Lower leg skin (tissue), 4 donors: Measurements from ENCODE around the gene LMAN1. TPM values are rescaled to one million over a fixed set of nuclear protein-coding genes. Genes with fewer than 3 reads are reported as not detected.
A peak's percentile ranks its signal among the peaks of the same experiment; 100 is the strongest.

Source experiments
- DNase-seq, 2 donors: peaks; one replicate each; pipeline ENCODE4 v3.0.0-alpha.2; 2019; ENCODE audit warnings: low spot score in 2 of 2
- H3K4me3 ChIP-seq: fragments of 200-600 bp; sonication (generic); 2 replicates; pipeline ENCODE4 v1.5.1; 2017; ENCODE audit warnings: mild to moderate bottlenecking, low read depth; ENCODE audit not compliant: poor library complexity, severe bottlenecking
- POLR2A ChIP-seq, 2 donors: fragments of 450-650 bp; IDR thresholded peaks; one replicate each; pipeline ENCODE4 v1.6.1; 2016 to 2017; ENCODE audit warnings: antibody characterized with exemption in 2 of 2, mild to moderate bottlenecking in 1 of 2, moderate library complexity in 1 of 2
- WGBS, 2 donors: methylation state at CpG; one replicate each; pipeline ENCODE4 v1.1.5; 2018; 5-methylcytosine and 5-hydroxymethylcytosine counted together
- intact Hi-C: fragments of 100-400 bp; cut with DNase I; formaldehyde crosslinking; loops from one replicate; pipeline ENCODE4 v1.15.0; 2023; ENCODE audit warnings: low total_unique reads
- total RNA-seq, 4 donors: library from RNA; depleted of rRNA; stranded (reverse); fragments of >200 nt; gene quantifications; one replicate each; pipeline ENCODE4 v1.1.0, GENCODE V29; 2016
- TF ChIP-seq, protein P1 (sequence below), 3 donors: fragments of 450-650 bp; IDR thresholded peaks; one replicate each; pipeline ENCODE4 v1.5.1; 2016; ENCODE audit warnings: antibody characterized with exemption in 3 of 3, mild to moderate bottlenecking in 3 of 3, moderate library complexity in 2 of 3

The LMAN1 gene
- total RNA-seq, 4 donors from 2014 or later: 26.0 to 55.7 (median 36.4) TPM

DNA sequence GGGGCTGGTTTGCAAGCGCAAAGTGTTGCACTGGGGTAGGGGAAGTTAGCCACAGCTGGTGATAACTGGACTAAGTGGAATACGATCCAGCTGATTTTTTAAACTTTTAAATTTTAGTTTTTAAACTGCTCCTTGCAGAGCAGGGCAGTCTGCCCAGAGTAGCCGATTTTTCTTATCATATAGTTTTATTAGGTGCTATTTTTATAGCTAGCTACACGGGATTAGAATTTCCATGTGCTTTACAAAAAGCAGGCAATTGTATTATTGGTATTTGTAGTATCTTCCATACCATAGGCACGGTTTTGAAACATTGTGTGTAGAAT lies 50.2 kb downstream of the LMAN1 start:
- intact Hi-C loops: loop anchor here (2.0 kb wide), 1 partner anchor 94 kb away; no protein-coding TSS in a partner anchor
- H3K4me3 ChIP-seq: no peak overlapping the region
- no peak for DNase-seq
- TF ChIP-seq, protein P1, sequence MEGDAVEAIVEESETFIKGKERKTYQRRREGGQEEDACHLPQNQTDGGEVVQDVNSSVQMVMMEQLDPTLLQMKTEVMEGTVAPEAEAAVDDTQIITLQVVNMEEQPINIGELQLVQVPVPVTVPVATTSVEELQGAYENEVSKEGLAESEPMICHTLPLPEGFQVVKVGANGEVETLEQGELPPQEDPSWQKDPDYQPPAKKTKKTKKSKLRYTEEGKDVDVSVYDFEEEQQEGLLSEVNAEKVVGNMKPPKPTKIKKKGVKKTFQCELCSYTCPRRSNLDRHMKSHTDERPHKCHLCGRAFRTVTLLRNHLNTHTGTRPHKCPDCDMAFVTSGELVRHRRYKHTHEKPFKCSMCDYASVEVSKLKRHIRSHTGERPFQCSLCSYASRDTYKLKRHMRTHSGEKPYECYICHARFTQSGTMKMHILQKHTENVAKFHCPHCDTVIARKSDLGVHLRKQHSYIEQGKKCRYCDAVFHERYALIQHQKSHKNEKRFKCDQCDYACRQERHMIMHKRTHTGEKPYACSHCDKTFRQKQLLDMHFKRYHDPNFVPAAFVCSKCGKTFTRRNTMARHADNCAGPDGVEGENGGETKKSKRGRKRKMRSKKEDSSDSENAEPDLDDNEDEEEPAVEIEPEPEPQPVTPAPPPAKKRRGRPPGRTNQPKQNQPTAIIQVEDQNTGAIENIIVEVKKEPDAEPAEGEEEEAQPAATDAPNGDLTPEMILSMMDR (IDR thresholded peaks at IDR 0.05): no peak
- no peak for TF ChIP-seq POLR2A (IDR thresholded peaks at IDR 0.05)
- 10 to 12% methylated on average over 5 of the region's 5 CpGs for WGBS, 2 donors

DNA sequence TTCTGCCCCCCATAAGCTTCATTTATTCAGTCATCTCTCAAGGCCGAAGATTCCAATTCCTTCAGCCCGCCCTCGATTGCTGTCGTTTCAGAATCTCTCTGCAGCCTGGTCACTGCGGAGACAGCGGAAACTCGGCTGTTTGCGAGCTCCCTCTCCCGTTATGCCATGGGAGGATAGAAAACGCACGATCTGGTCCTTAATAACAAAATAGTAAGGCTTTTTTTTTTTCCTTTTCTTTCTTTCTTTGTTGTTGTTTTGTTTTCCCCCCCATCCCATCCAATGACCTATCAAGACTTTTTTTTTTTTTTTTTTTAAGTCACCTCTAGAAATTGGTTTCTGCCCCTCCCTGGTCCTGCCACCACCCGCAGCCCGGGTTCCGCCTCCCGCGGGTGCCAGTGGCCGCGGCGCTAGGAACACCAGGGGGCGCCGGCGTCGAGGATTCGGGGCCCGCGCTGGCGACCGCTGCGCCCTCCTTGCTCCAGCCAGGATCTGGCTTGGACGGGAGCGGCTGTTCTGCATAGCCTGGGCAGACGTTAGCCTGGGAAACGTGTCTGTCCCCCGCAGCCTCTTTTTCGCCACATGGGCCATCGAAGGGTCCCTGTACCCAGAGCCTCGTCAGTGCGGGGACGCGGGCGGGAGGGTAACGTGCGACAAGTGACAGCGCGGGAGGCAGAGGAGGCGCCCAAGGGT lies 50.7 kb downstream of the LMAN1 start:
- intact Hi-C loops: loop anchor here (2.0 kb wide), 1 partner anchor 94 kb away; no protein-coding TSS in a partner anchor
- no peak overlapping the region for H3K4me3 ChIP-seq
- 2 to 5% methylated on average over 45 to 46 of the region's 46 CpGs for WGBS, 2 donors
- peak; percentile 35 to 92 for DNase-seq
- no peak for TF ChIP-seq POLR2A (IDR thresholded peaks at IDR 0.05)
- TF ChIP-seq, protein P1 (IDR thresholded peaks at IDR 0.05): peak in 1 of 3 donors; percentile 44

DNA sequence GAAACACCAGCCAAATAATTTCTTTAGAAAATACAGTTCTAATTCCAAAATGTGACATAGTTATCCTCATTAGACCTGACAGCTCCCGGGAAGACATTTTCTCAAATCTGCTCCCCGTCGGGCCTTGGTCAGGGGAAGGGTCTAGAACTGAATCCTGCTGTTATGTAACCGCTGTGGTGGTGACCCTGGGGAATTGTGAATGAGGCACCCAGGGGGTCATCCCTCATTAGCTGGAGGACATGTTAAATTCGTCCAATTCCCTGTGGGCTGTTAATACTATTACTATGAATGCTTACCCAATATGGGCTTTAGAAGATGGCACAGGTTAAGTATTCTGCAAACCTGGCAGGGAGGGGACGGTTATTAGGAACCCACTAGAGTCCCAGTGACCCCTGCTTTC lies 52.4 kb downstream of the LMAN1 start:
- 85 to 88% methylated on average over 6 of the region's 6 CpGs for WGBS, 2 donors
- no peak overlapping the region for H3K4me3 ChIP-seq
- no peak for DNase-seq
- intact Hi-C loops: no loop called here
- TF ChIP-seq, protein P1 (IDR thresholded peaks at IDR 0.05): no peak
- TF ChIP-seq POLR2A (IDR thresholded peaks at IDR 0.05): no peak

DNA sequence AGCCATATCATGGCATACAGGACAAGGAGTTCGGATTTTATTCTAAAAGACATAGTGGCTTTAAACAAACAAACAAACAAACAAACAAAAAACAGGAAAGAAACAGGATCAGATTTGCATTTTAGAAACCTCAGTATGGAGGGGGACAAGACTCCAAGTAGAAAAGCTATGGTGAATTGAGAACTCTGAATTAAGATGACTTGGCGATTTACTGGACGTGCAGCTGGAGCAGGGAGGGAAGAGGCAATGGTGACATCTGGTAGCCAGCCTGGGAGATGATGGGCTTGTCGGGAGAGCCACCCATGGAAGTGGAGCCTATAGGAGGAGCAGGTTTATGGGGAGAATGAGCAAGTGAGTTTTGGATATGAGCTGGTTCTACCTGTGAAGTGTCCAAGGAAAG lies 53.8 kb downstream of the LMAN1 start:
- no peak overlapping the region for H3K4me3 ChIP-seq
- TF ChIP-seq, protein P1 (IDR thresholded peaks at IDR 0.05): no peak
- TF ChIP-seq POLR2A (IDR thresholded peaks at IDR 0.05): no peak
- DNase-seq: no peak
- intact Hi-C loops: no loop called here
- 73 to 83% methylated on average over 4 of the region's 4 CpGs for WGBS, 2 donors

DNA sequence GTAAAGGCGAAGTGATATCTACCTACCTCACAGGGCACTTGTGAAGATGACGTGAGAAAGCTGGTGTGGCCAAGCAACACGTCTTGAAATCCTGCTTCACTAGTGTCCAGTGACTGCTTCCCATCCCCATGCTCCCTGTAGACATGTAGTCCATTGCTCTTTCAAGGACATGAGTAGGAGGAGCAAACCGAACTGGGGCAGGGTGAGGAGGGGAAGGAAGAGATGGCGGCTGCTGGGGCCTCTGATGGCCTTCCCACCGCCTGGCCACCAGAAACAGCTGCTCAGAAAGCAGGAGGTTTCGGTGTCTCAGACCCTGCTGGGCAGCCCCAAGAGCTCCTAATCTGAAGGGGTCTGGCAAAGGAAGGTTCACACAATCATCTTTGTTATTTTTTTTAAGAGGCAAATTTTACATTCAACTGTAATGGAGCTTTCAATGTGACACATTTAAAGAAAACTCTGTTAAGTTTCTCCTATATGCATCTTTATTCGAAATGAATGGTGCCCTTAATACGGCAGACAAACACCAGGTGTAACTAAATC lies 55.3 kb downstream of the LMAN1 start:
- intact Hi-C loops: no loop called here

More for the DNA sequence above, 55.3 kb downstream of the LMAN1 start:
- TF ChIP-seq POLR2A (IDR thresholded peaks at IDR 0.05): no peak
- TF ChIP-seq, protein P1 (IDR thresholded peaks at IDR 0.05): no peak
- DNase-seq: no peak
- WGBS, 2 donors: 77 to 87% methylated on average over 9 of the region's 9 CpGs
- no peak overlapping the region for H3K4me3 ChIP-seq
